ENCODE results near the gene ASRGL1.
A peak's percentile ranks its signal among the peaks of the same experiment; 100 is the strongest.
"Not testable (repeated sequence)": the region's sequence is repeated elsewhere in the genome, so short reads cannot be mapped to it uniquely, and the experiment has no call there.

The ASRGL1 gene

DNA sequence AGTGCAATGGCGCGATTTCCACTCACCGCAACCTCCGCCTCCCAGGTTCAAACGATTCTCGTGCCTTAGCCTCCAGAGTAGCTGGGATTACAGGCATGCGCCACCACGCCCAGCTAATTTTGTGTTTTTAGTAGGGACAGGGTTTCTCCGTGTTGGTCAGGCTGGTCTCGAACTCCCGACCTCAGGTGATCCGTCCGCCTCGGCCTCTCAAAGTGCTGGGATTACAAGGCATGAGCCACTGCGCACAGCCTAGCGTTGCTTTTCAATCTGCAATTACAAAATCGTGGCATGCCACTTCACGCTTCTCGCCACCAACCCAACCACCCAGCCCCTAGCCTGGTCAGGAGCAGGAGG lies 322 bp upstream of the ASRGL1 start:
- Mint-ChIP-seq H3K27me3 (peaks cover 45 to 48% of the 10 kb centered on the region in 2 donors), H3K4me3 (peak overlapping the region; percentile 93 to 94), H3K4me1 (peaks cover 8 to 27% of the 10 kb centered on the region in 2 donors), H3K27ac (peak overlapping the region; percentile 94)
- not testable (repeated sequence) for H3K9me3 Mint-ChIP-seq; ATAC-seq (replicated peaks); H3K36me3 Mint-ChIP-seq; DNase-seq

DNA sequence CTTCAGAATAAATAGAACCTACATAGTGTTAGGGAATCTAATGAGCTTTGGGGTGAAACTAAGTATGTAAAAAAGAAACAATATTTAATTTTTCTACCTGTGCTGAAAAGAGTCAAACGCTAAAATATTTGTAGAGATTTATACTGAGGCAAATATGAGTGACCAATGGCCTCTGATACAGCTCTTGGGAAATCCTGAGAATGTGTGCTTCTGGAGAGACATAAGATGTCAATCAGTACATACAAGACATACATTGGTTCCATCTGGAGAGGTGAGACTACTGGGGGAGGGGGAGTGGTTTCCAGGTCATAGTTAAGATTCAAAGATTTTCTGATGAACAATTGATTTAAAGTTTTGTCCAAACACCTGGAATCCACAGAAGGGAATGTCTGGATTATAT lies 970 bp downstream of the ASRGL1 start:
- Mint-ChIP-seq H3K27me3 (peaks cover 36 to 45% of the 10 kb centered on the region in 2 donors), H3K4me1 (peaks cover 8 to 27% of the 10 kb centered on the region in 2 donors), H3K27ac (no peak overlapping the region), H3K4me3 (peak overlapping the region; percentile 93 to 94), H3K9me3 (peaks cover 0 to 1% of the 10 kb centered on the region in 2 donors), H3K36me3 (peaks cover 0 to 6% of the 10 kb centered on the region in 2 donors)
- ATAC-seq (replicated peaks), result no peak
- no peak for DNase-seq

DNA sequence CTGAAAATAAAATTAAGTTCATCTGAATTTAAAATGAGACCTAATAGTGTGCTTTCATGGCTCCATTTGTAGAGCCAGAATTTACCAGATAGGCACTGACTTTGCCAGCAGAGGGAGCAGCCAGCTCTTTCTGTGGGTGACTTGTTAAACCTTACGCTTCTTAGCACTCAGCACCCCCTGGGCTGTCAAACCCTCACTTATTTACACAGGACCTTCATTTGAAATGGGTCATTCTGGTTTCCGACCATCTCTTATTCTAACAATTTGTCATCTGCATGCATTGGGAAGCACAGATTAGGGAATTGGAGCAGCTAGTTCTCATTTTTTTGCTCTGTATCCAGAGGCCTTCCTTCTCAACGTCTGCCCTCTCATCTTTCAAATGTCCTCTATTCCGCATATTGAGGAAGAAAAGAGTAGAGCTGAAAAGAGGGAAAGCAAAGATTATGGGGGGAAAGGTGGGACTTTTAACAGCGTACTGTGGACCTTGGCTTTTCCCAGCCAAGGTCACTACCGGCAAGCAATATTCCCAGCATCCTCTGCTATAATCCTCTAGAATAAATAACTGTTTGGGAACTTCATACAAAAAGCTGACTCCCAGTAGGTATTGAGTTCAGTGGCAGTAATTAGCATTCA lies 3.1 kb downstream of the ASRGL1 start:
- ATAC-seq (replicated peaks) (peak; percentile 70 to 71), DNase-seq (peak; percentile 32)
- Mint-ChIP-seq H3K9me3 (peaks cover 0 to 1% of the 10 kb centered on the region in 2 donors), H3K4me3 (peak overlapping the region in 1 of 2 donors; percentile 50), H3K36me3 (peaks cover 0 to 6% of the 10 kb centered on the region in 2 donors), H3K4me1 (peaks cover 8 to 27% of the 10 kb centered on the region in 2 donors), H3K27ac (no peak overlapping the region), H3K27me3 (peaks cover 19 to 27% of the 10 kb centered on the region in 2 donors)

DNA sequence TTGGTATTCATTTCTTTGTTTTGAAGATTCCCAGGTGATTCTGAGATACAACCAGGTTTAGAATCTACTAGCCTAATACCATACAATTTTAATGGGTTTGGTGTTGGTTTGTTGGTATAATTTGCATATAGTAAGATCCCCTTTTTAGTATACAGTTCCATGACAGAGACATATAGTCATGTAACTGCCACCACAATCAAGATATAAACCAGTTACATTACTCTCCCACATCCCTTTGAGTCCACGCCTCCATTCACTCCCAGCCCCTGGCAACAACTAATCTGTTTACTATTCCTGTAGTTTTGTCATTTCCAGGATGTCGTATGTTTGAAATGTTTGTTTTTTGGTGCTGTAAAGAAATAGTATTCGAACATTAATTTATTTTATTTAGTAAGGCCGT lies 4.3 kb downstream of the ASRGL1 start:
- H3K36me3 Mint-ChIP-seq, result peaks cover 0 to 3% of the 10 kb centered on the region in 2 donors

DNA sequence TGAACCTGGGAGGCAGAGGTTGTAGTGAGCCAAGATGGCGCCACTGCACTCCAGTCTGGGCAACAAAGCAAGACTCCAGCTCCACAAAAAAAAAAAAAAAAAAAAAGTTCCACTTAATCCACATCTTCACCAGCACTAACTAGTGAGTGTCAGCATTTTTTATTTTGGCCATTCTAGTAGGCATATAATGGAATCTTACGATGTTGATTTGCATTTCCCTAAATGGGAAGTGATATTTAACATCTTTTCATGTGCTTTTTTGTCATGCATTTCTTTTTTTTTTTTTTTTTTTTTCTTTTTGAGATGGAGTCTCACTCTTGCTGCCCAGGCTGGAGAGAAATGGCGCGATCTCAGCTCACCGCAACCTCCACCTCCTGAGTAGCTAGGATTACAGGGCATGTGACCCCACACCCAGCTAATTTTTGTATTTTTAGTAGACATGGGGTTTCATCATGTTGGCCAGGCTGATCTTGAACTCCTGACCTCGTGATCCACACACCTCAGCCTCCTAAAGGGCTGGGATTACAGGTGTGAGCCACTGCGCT lies 6.5 kb downstream of the ASRGL1 start:
- not testable (repeated sequence) for DNase-seq; H3K9me3 Mint-ChIP-seq; H3K27ac Mint-ChIP-seq; H3K4me1 Mint-ChIP-seq; H3K4me3 Mint-ChIP-seq; H3K36me3 Mint-ChIP-seq; H3K27me3 Mint-ChIP-seq; ATAC-seq (replicated peaks)

More for the DNA sequence above, 4.3 kb downstream of the ASRGL1 start:
- DNase-seq, result no peak
- ATAC-seq (replicated peaks), result no peak
- H3K27ac Mint-ChIP-seq, result no peak overlapping the region
- peaks cover 6 to 27% of the 10 kb centered on the region in 2 donors for H3K4me1 Mint-ChIP-seq
- peaks cover 0 to 1% of the 10 kb centered on the region in 2 donors for H3K9me3 Mint-ChIP-seq
- no peak overlapping the region for H3K4me3 Mint-ChIP-seq
- H3K27me3 Mint-ChIP-seq, result peaks cover 8 to 17% of the 10 kb centered on the region in 2 donors

DNA sequence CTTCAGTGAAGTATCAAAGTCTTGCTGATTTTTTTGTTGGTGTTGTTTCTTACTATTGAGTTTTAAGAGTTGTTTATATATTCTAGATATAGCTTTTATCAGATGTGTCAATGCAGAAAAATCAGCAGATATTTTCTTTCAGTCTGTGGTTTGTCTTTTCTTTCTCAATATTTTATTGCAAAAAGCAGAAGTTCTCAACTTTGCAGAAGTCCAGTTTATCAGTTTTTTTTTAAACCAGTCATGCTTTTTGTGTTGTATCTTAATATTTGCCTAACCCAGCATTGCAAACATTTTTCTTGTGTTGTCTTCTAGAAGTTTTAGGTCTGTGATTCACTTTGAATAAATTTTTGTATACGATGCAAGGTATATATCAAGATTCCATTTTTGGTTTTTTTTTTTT lies 7.0 kb downstream of the ASRGL1 start:
- H3K27ac Mint-ChIP-seq, result no peak overlapping the region
- ATAC-seq (replicated peaks), result no peak

DNA sequence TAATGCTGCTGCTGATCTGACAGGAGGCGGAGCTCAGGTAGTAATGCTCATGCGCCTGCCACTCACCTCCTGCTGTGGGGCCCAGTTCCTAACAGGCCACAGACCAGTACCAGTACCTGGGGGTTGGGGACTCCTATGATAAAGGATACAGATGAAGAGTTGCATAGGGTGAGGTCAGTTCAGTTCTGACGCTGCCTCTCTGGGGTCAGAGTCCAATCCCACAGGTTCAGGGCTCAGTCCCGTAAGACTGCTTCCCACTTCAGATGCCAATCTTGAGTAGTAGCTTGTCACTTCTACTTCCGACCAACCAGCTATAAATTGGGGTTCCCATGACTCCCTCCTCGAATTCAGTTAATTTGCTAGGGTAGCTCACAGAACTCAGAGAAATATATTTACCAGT lies 8.6 kb downstream of the ASRGL1 start:
- Mint-ChIP-seq H3K27me3 (no peaks in the 10 kb centered on the region), H3K27ac (no peak overlapping the region), H3K4me1 (no peaks in the 10 kb centered on the region), H3K4me3 (no peak overlapping the region), H3K9me3 (no peaks in the 10 kb centered on the region), H3K36me3 (no peaks in the 10 kb centered on the region)
- ATAC-seq (replicated peaks) (no peak), DNase-seq (no peak)

More for the DNA sequence above, 7.0 kb downstream of the ASRGL1 start:
- no peaks in the 10 kb centered on the region for H3K36me3 Mint-ChIP-seq
- no peak overlapping the region for H3K4me3 Mint-ChIP-seq
- peaks cover 0 to 9% of the 10 kb centered on the region in 2 donors for H3K4me1 Mint-ChIP-seq
- no peak for DNase-seq
- H3K27me3 Mint-ChIP-seq, result no peaks in the 10 kb centered on the region
- no peaks in the 10 kb centered on the region for H3K9me3 Mint-ChIP-seq

DNA sequence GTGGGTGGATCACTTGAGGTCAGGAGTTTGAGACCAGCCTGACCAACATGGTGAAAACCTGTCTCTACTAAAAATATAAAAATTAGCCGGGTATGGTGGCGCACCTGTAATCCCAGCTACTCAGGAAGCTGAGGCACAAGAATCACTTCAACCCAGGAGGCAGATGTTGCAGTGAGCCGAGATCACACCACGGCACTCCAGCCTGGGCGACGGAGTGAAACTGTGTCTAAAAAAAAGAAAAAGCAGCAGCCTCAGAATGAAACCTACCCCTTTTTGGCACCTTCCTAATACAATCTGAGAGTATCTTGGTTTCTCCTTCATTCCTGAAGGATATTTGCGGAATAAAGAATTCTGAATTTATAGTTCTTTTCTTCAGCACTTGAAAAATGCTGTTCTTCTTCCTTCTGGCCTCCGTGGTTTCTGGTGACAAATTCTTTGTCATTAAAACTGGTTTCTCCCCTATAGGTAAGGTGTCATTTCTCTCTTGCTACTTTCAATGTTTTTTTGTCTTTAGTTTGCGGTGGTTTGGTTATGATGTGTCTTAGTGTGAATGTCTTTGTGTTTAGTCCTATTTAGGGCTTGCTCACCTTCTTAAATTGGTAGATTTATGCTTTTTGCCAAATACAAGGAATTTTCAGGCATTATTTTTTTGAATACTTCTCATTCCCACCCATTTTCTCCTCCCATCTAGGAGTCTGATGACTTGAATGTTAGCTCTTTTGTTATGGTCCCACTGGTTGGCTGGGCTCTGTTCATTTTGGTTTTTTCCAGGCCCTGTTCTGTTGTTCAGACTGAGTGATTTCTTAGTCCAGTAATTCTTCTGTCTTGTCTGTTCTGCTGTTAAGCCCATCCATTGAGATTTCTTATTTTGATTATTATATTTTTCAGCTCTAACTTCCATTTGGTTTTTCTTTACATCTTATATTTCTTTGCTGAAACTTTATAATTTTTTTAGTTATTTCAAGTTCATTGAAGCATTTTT lies 15.4 kb downstream of the ASRGL1 start:
- Mint-ChIP-seq H3K36me3 (no peaks in the 10 kb centered on the region), H3K27me3 (no peaks in the 10 kb centered on the region), H3K4me3 (no peak overlapping the region), H3K27ac (no peak overlapping the region), H3K9me3 (no peaks in the 10 kb centered on the region), H3K4me1 (no peaks in the 10 kb centered on the region)
- DNase-seq, result no peak
- ATAC-seq (replicated peaks), result no peak

DNA sequence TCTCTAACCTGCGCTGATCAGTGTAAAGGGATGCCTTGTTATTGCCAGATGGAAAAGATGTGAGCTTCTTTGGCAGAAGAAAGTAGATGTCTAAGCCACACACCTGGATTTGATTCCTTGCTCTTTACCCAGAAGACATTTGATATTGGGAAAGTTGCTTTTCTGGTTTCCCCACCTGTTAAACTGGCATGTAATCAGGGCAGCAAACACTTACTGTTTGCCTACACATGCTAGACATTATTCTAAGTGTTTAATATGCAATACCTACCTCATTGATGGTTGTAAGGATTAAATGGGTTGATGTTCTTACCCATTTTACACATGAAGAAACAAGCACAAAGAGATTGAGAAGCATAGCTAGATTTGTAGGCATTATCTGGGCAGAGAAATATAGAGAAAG lies 16.6 kb downstream of the ASRGL1 start:
- no peak for ATAC-seq (replicated peaks)
- Mint-ChIP-seq H3K27me3 (no peaks in the 10 kb centered on the region), H3K4me3 (no peak overlapping the region), H3K4me1 (no peaks in the 10 kb centered on the region), H3K36me3 (no peaks in the 10 kb centered on the region), H3K9me3 (no peaks in the 10 kb centered on the region), H3K27ac (no peak overlapping the region)
- DNase-seq, result no peak

DNA sequence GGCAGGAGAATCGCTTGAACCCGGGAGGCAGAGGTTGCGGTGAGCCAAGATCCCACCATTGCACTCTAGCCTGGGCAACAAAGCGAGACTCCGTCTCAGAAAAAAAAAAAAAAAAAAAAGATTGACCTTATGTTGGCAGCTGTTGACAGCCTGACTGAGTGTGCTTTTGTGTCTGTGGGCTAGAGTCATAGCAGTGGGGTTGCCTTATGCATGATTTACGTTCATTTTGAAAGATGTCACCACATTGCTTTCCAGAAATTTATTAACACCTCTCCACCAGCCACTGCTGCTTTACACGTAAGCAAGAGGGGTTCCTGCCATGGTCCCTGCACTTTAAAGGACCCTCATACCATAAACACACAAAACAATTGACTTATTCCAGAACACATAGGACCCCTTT lies 21.0 kb downstream of the ASRGL1 start:
- no peaks in the 10 kb centered on the region for H3K9me3 Mint-ChIP-seq
- ATAC-seq (replicated peaks) (no peak), DNase-seq (no peak)
- no peak overlapping the region for H3K27ac Mint-ChIP-seq
- no peak overlapping the region for H3K4me3 Mint-ChIP-seq
- no peaks in the 10 kb centered on the region for H3K4me1 Mint-ChIP-seq
- H3K27me3 Mint-ChIP-seq, result no peaks in the 10 kb centered on the region
- no peaks in the 10 kb centered on the region for H3K36me3 Mint-ChIP-seq

DNA sequence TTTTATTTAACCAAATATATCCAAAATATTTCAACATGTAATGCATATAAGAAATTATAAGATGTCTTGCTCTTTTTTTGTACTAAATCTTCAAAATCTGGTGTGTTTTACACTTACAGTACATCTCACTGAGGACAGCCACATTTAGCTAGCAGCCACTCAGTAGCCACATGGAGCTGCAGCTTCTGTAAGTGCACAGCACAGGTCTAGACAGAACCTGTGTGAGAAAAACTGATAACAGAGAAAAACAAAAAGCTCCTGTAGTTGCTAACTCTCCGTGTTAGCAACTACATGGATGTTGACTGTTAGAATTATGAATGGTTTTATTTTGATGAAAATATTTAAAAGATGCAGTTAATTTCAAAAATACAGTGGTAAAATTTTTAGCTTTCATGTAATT lies 22.2 kb downstream of the ASRGL1 start:
- ATAC-seq (replicated peaks), result no peak
- H3K27ac Mint-ChIP-seq, result no peak overlapping the region
- no peaks in the 10 kb centered on the region for H3K27me3 Mint-ChIP-seq
- no peaks in the 10 kb centered on the region for H3K9me3 Mint-ChIP-seq
- H3K4me1 Mint-ChIP-seq, result no peaks in the 10 kb centered on the region
- no peak for DNase-seq
- H3K36me3 Mint-ChIP-seq, result no peaks in the 10 kb centered on the region
- H3K4me3 Mint-ChIP-seq, result no peak overlapping the region

DNA sequence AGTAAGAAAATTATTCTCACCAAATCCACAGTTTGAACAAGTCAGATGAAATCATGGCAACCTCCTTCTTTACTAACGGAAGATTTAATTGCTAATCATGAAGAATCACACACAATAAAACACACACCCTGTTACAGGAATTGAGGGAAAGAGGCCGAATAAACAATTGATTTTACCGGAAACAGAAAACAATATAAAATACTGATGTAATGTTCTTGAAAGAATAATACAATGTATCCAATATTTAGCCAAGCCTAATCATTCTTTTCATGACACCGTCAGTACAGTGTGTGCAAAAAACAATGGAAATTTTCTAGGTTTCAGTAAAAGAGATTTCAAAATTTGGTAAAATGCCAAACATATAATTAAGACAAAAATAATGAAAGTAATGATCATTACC lies 23.4 kb downstream of the ASRGL1 start:
- ATAC-seq (replicated peaks) (no peak), DNase-seq (no peak)
- no peak overlapping the region for H3K4me3 Mint-ChIP-seq
- no peaks in the 10 kb centered on the region for H3K4me1 Mint-ChIP-seq
- H3K27me3 Mint-ChIP-seq, result no peaks in the 10 kb centered on the region
- H3K27ac Mint-ChIP-seq, result no peak overlapping the region
- no peaks in the 10 kb centered on the region for H3K9me3 Mint-ChIP-seq
- no peaks in the 10 kb centered on the region for H3K36me3 Mint-ChIP-seq

DNA sequence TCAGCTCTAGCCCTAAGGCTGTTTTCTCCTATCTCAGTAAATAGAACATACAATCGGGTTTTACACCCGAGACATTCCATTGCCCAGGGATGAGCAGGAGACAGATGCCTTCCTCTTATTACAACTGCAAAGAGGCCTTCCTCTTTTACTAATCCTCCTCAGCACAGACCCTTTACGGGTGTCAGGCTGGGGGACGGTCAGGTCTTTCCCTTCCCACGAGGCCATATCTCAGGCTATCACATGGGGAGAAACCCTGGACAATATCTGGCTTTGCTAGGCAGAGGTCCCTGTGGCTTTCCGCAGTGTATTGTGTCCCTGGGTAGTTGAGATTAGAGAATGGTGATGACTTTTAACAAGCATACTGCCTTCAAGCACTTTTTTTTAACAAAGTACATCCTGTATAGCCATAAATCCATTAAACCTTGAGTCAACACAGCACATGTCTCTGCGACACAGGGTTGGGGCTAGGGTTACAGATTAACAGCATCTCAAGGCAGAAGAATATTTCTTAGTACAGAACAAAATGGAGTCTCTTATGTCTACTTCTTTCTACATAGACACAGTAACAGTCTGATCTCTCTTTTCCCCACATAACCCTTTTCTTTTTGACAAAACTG lies 31.7 kb downstream of the ASRGL1 start:
- not testable (repeated sequence) for H3K27me3 Mint-ChIP-seq; DNase-seq; H3K36me3 Mint-ChIP-seq; H3K9me3 Mint-ChIP-seq; ATAC-seq (replicated peaks); H3K4me3 Mint-ChIP-seq; H3K27ac Mint-ChIP-seq
- peaks cover 2 to 11% of the 10 kb centered on the region in 2 donors for H3K4me1 Mint-ChIP-seq

DNA sequence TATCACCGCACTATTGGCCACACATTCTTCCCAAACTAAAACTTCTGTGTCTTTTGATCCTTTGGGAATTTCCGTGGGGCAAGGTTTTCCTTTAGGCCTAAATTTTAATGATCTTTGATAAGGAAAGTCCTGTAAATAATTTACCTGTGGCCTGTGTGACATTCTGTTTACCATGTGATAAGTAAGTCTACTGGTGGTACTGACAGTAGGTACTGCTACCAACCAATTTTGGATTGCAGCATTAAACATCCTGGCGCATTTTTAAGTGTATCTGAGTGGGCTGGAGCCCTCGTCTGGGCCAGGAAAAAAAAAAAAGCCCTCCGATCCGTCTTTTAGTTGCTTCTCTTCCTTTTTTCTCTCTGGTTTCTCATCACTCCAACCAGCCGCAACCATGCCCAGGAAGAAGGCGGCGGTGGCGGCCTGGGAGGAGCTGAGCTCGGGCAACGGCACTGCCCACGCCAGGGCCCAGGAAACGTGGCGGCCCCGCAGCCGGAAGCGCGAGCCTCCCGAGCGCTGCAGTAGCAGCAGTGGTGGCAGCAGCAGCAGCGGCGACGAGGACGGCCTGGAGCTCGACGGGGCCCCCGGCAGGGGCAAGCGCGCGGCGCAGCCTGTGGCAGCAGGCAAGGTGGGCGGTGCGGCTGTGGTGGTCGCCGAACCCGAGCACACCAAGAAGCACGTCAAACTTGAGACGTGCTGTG lies 33.6 kb downstream of the ASRGL1 start:
- peak; percentile 88 for ATAC-seq (replicated peaks)
- peak overlapping the region; percentile 88 for H3K27ac Mint-ChIP-seq
- no peaks in the 10 kb centered on the region for H3K36me3 Mint-ChIP-seq
- H3K27me3 Mint-ChIP-seq, result no peaks in the 10 kb centered on the region
- peak overlapping the region; percentile 82 to 87 for H3K4me3 Mint-ChIP-seq
- peak; percentile 23 for DNase-seq
- peaks cover 2 to 11% of the 10 kb centered on the region in 2 donors for H3K4me1 Mint-ChIP-seq
- no peaks in the 10 kb centered on the region for H3K9me3 Mint-ChIP-seq

Data from stimulated activated naive B cell treated with anti-CD40 and anti-IgM and Interleukin-4, amounts not matched to agents 10 μg/mL and 1 μg/mL and 100 μg/mL, for 72 hours (primary cell).